Neural cell (in vitro differentiated cells): Measurements from ENCODE around the gene PARVB. TPM values are rescaled to one million over a fixed set of nuclear protein-coding genes. Genes with fewer than 3 reads are reported as not detected.
"Not testable (repeated sequence)": the region's sequence is repeated elsewhere in the genome, so short reads cannot be mapped to it uniquely, and the experiment has no call there.

Experiments used
- H2AFZ ChIP-seq: fragments of 200-600, 300-800 bp; sonication (generic), shearing (Covaris generic); 2 replicates; pipeline ENCODE4 v1.6.0; 2014; ENCODE audit warnings: low read depth, mild to moderate bottlenecking, antibody characterized with exemption, low read length, moderate library complexity
- H3F3A ChIP-seq: fragments of 200-600 bp; shearing (Covaris generic); 2 replicates; pipeline ENCODE4 v1.6.1; 2016; ENCODE audit warnings: mild to moderate bottlenecking, moderate library complexity, mixed read lengths, antibody characterized with exemption, low read length; ENCODE audit not compliant: insufficient read depth, poor library complexity, severe bottlenecking
- H3K27ac ChIP-seq: fragments of 200-600, 300-800 bp; sonication (generic), shearing (Covaris generic); 2 replicates; pipeline ENCODE4 v1.5.1; 2014; ENCODE audit warnings: mild to moderate bottlenecking, low read length, moderate library complexity
- H3K27me3 ChIP-seq: fragments of 300-800, 200-600 bp; sonication (generic), shearing (Covaris generic); 2 replicates; pipeline ENCODE4 v1.6.0; 2014; ENCODE audit warnings: mild to moderate bottlenecking, low read depth, low read length, moderate library complexity; ENCODE audit not compliant: insufficient read depth
- H3K36me3 ChIP-seq: fragments of 300-800, 200-600 bp; sonication (generic), shearing (Covaris generic); 2 replicates; pipeline ENCODE4 v1.5.1; 2014; ENCODE audit warnings: mild to moderate bottlenecking, antibody characterized with exemption, low read length, moderate library complexity; ENCODE audit not compliant: insufficient read depth
- H3K4me2 ChIP-seq: fragments of 300-800, 200-600 bp; sonication (generic), shearing (Covaris generic); 2 replicates; pipeline ENCODE4 v1.6.0; 2014; ENCODE audit warnings: mild to moderate bottlenecking, low read length
- H3K4me3 ChIP-seq: fragments of 300-800, 200-600 bp; sonication (generic), shearing (Covaris generic); 2 replicates; pipeline ENCODE4 v1.5.1; 2014; ENCODE audit warnings: mild to moderate bottlenecking, low read length, moderate library complexity
- H3K79me2 ChIP-seq: fragments of 200-600 bp; shearing (Covaris generic); replicated peaks from 2 replicates; pipeline ENCODE4 v1.6.0; 2014; ENCODE audit warnings: mild to moderate bottlenecking, low read length, moderate library complexity; ENCODE audit not compliant: insufficient read depth
- H3K9ac ChIP-seq: fragments of 300-800, 200-600 bp; sonication (generic), shearing (Covaris generic); 2 replicates; pipeline ENCODE4 v1.6.1; 2016; ENCODE audit warnings: mild to moderate bottlenecking, low read length, mixed read lengths
- H3K9me2 ChIP-seq: fragments of 200-600 bp; shearing (Covaris generic); 2 replicates; pipeline ENCODE4 v1.6.1; 2016; ENCODE audit warnings: mild to moderate bottlenecking, low read length, mixed read lengths; ENCODE audit not compliant: insufficient read depth
- H3K9me3 ChIP-seq: fragments of 200-600, 300-800 bp; sonication (generic), shearing (Covaris generic); 2 replicates; pipeline ENCODE4 v1.6.1; 2016; ENCODE audit warnings: mild to moderate bottlenecking, mixed run types, low read length, moderate library complexity, mixed read lengths
- H4K20me1 ChIP-seq: fragments of 200-600 bp; shearing (Covaris generic); 2 replicates; pipeline ENCODE4 v1.6.1; 2016; ENCODE audit warnings: mild to moderate bottlenecking, mixed run types; ENCODE audit not compliant: insufficient read depth
- CTCF ChIP-seq: fragments of 450-650 bp; IDR thresholded peaks from 2 replicates; pipeline ENCODE4 v1.5.1; 2014; ENCODE audit warnings: antibody characterized with exemption, mild to moderate bottlenecking, moderate library complexity; ENCODE audit not compliant: poor library complexity, severe bottlenecking
- EP300 ChIP-seq: fragments of 450-650 bp; conservative IDR thresholded peaks from 2 replicates; pipeline ENCODE4 v1.6.1; 2014; ENCODE audit warnings: antibody characterized with exemption, mild to moderate bottlenecking, moderate library complexity; ENCODE audit not compliant: poor library complexity, severe bottlenecking
- EZH2 ChIP-seq: fragments of 200-600, 300-800 bp; shearing (Covaris generic), sonication (generic); IDR thresholded peaks from 2 replicates; pipeline ENCODE4 v1.6.1; 2014; ENCODE audit warnings: antibody characterized with exemption, low read length, borderline replicate concordance, mild to moderate bottlenecking; ENCODE audit not compliant: insufficient read depth, poor library complexity, severe bottlenecking
- MXI1 ChIP-seq: fragments of 450-650 bp; conservative IDR thresholded peaks from 2 replicates; pipeline ENCODE4 v1.6.1; 2014; ENCODE audit warnings: antibody characterized with exemption, mild to moderate bottlenecking; ENCODE audit not compliant: poor library complexity, severe bottlenecking
- POLR2AphosphoS5 ChIP-seq: IDR thresholded peaks from 2 replicates; pipeline ENCODE4 v1.6.1; 2012
- RAD21 ChIP-seq: fragments of 450-650 bp; conservative IDR thresholded peaks from 2 replicates; pipeline ENCODE4 v1.6.1; 2014; ENCODE audit warnings: antibody characterized with exemption, mild to moderate bottlenecking, moderate library complexity
- SMC3 ChIP-seq: fragments of 450-650 bp; conservative IDR thresholded peaks from 2 replicates; pipeline ENCODE4 v1.6.1; 2014; ENCODE audit warnings: antibody characterized with exemption, mild to moderate bottlenecking, moderate library complexity; ENCODE audit not compliant: poor library complexity
- TAF1 ChIP-seq: IDR thresholded peaks from 2 replicates; pipeline ENCODE4 v1.6.1; 2012; ENCODE audit warnings: low read depth
- polyA plus RNA-seq: library from polyadenylated mRNA; depleted of rRNA; stranded (reverse); fragments of >200 nt; gene quantifications from 2 replicates; pipeline ENCODE4 v1.2.3, GENCODE V29; 2014
- TF ChIP-seq, protein P1 (sequence below): IDR thresholded peaks from 2 replicates; pipeline ENCODE4 v1.6.1; 2012; ENCODE audit warnings: borderline replicate concordance

The PARVB gene
- polyA plus RNA-seq, 1 donor from 2014 or later, result 1.2 TPM

DNA sequence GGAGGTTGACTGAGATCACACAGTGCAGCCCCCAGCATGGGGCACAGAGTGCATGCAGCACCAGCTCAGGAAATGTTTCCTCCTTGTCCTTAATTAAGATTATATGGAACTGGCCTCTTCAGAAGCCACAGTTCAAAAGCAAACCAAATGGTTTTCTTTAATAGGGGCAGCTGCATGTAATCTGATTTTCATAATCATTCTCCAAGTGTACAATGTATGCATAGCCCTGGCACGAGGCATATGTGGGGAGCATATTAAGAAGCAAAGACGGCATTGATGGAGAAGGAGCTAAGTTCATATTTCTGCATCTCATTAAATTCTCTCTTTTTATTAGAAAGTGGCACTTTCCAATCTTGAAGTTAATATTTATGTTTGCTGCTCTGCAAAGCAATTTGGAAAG lies 9.9 kb upstream of the PARVB start:
- Histone ChIP-seq H4K20me1 (no peaks in the 10 kb centered on the region), H3K9me2 (no peaks in the 10 kb centered on the region), H3K4me2 (no peak overlapping the region), H3K27ac (no peak overlapping the region), H3F3A (no peaks in the 10 kb centered on the region), H3K27me3 (no peaks in the 10 kb centered on the region), H3K4me3 (no peak overlapping the region), H2AFZ (no peak overlapping the region), H3K9ac (no peak overlapping the region), H3K9me3 (no peaks in the 10 kb centered on the region), H3K36me3 (no peaks in the 10 kb centered on the region), H3K79me2 (no peaks in the 10 kb centered on the region)
- TF ChIP-seq POLR2AphosphoS5, result no peak
- TF ChIP-seq, protein P1, sequence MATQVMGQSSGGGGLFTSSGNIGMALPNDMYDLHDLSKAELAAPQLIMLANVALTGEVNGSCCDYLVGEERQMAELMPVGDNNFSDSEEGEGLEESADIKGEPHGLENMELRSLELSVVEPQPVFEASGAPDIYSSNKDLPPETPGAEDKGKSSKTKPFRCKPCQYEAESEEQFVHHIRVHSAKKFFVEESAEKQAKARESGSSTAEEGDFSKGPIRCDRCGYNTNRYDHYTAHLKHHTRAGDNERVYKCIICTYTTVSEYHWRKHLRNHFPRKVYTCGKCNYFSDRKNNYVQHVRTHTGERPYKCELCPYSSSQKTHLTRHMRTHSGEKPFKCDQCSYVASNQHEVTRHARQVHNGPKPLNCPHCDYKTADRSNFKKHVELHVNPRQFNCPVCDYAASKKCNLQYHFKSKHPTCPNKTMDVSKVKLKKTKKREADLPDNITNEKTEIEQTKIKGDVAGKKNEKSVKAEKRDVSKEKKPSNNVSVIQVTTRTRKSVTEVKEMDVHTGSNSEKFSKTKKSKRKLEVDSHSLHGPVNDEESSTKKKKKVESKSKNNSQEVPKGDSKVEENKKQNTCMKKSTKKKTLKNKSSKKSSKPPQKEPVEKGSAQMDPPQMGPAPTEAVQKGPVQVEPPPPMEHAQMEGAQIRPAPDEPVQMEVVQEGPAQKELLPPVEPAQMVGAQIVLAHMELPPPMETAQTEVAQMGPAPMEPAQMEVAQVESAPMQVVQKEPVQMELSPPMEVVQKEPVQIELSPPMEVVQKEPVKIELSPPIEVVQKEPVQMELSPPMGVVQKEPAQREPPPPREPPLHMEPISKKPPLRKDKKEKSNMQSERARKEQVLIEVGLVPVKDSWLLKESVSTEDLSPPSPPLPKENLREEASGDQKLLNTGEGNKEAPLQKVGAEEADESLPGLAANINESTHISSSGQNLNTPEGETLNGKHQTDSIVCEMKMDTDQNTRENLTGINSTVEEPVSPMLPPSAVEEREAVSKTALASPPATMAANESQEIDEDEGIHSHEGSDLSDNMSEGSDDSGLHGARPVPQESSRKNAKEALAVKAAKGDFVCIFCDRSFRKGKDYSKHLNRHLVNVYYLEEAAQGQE, result no peak
- TF ChIP-seq MXI1, result no peak
- no peak for TF ChIP-seq EP300

- not testable (repeated sequence) for H3K79me2 ChIP-seq, H4K20me1 ChIP-seq, H3K4me3 ChIP-seq, H3K9me2 ChIP-seq, H3K27me3 ChIP-seq, H2AFZ ChIP-seq, H3K9me3 ChIP-seq, H3K4me2 ChIP-seq, H3K36me3 ChIP-seq, H3K27ac ChIP-seq, H3F3A ChIP-seq, H3K9ac ChIP-seq
Measured at GRCh38 chr22:44016586-44016985, 7.5 kb upstream of the PARVB start.

GRCh38 chr22:44018594-44018993 lies 5.5 kb upstream of the PARVB start:
- H3K4me3 ChIP-seq, result no peak overlapping the region

More at GRCh38 chr22:44018594-44018993, 5.5 kb upstream of the PARVB start:
- Histone ChIP-seq H3F3A (no peaks in the 10 kb centered on the region), H3K9ac (no peak overlapping the region), H4K20me1 (no peaks in the 10 kb centered on the region), H2AFZ (no peak overlapping the region), H3K9me3 (no peaks in the 10 kb centered on the region), H3K27ac (no peak overlapping the region), H3K36me3 (no peaks in the 10 kb centered on the region), H3K9me2 (no peaks in the 10 kb centered on the region), H3K4me2 (no peak overlapping the region), H3K27me3 (peaks cover under 1% of the 10 kb centered on the region), H3K79me2 (no peaks in the 10 kb centered on the region)
- TF ChIP-seq EP300 (no peak), EZH2 (no peak), MXI1 (no peak), POLR2AphosphoS5 (no peak), SMC3 (no peak), RAD21 (no peak), CTCF (no peak), TAF1 (no peak)
- TF ChIP-seq, protein P1, result no peak
